Measurements from ENCODE around the gene CDH22. TPM values are rescaled to one million over a fixed set of nuclear protein-coding genes. Genes with fewer than 3 reads are reported as not detected.

Gene CDH22
- total RNA-seq, 4 donors from 2014 or later: not detected

DNA sequence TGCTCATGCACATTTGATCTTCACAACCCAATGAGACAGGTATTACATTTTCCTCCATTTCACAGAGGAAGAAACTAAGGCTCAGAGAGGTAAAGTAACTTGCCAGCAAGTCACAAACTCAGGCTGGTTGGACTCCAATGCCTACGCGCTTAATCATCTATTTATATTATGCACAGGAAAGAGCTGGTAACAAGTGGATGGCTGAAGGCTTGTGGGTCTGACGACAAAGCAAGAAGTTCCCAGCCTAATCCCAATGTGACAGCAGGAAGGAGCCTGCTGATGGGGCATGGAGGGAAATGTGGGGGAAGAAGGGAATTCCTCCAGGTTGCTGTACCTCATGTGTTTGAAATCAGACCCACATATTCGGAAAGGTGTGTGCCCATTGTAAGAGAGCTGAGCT lies 3.9 kb downstream of the CDH22 start:
- H3K36me3 ChIP-seq: no peaks in the 10 kb centered on the region
- no peak overlapping the region for H3K4me3 ChIP-seq
- TF ChIP-seq CTCF (IDR thresholded peaks at IDR 0.05) (no peak), POLR2A (IDR thresholded peaks at IDR 0.05) (no peak)
- no peak overlapping the region for H3K27ac ChIP-seq
- H3K9me3 ChIP-seq: no peaks in the 10 kb centered on the region
- DNase-seq: no peak
- H3K27me3 ChIP-seq: peaks cover 0 to 24% of the 10 kb centered on the region in 2 donors
- peaks cover 0 to 21% (median 12%) of the 10 kb centered on the region in 4 donors for H3K4me1 ChIP-seq

DNA sequence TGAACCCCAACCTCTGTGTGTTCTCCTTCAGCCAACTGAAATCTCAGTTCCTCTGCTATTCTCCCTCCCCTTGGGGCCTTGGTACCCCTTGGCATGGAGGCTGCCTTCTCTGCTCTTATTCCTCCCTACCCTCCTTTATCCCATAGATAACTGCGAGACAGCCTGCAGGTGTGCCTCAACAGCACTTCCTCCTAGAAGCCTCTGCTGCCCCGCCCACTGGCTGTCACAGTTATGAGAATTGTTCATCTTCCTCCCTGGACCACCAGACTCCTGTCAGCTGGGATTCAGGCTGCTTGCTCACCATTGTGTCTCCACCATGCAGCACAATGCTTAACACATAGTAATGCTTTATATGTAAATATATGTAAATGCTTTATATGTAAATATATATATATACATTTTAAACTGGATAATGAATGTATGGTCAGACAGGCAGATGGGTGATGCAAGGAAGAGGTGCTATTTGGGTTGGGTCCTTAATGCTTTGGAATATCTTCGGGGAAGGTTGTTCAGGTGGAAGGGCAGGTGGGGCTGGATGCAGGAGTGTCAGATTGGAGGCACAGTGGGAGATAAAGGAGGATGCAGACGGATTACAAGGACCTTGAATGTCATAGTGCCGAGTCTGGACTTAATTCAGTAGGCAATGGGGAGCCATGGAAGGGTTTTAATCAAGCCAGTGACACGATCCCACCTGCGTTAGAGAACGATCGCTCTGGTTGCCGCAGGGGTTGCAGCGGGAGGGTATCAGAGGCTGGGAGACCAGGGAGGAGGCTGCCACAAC lies 4.9 kb downstream of the CDH22 start:
- DNase-seq: peak in 1 of 3 donors; percentile 34
- Histone ChIP-seq H3K27ac (no peak overlapping the region), H3K36me3 (no peaks in the 10 kb centered on the region), H3K4me1 (peaks cover 0 to 16% (median 10%) of the 10 kb centered on the region in 4 donors), H3K27me3 (peaks cover 0 to 17% of the 10 kb centered on the region in 2 donors), H3K4me3 (no peak overlapping the region), H3K9me3 (no peaks in the 10 kb centered on the region)
- TF ChIP-seq POLR2A (IDR thresholded peaks at IDR 0.05) (no peak), CTCF (IDR thresholded peaks at IDR 0.05) (no peak)

DNA sequence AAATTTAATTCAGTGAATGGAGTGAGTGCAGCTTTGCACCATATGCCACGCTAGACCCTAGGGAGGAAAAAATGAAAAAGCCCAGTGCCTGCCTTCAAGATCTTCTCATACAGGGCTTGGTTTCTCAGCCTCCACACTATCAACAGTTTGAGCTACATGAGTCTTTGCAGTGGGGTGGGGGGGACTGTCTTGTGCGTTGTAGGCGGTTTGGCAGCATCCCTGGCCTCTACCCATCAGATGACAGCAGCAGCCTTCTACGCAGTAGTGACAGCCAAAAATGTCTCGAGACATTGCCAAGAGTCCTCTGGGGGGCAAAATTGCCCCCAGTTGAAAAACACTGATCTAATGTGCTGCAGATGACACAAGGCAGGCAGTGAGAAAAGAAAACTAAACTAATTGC lies 6.2 kb downstream of the CDH22 start:
- Histone ChIP-seq H3K36me3 (no peaks in the 10 kb centered on the region), H3K4me1 (peaks cover 0 to 4% (median under 1%) of the 10 kb centered on the region in 4 donors), H3K4me3 (no peak overlapping the region), H3K27me3 (peaks cover 0 to 6% of the 10 kb centered on the region in 2 donors), H3K27ac (no peak overlapping the region), H3K9me3 (no peaks in the 10 kb centered on the region)
- no peak for DNase-seq
- TF ChIP-seq POLR2A (IDR thresholded peaks at IDR 0.05): no peak
- TF ChIP-seq CTCF (IDR thresholded peaks at IDR 0.05): no peak

DNA sequence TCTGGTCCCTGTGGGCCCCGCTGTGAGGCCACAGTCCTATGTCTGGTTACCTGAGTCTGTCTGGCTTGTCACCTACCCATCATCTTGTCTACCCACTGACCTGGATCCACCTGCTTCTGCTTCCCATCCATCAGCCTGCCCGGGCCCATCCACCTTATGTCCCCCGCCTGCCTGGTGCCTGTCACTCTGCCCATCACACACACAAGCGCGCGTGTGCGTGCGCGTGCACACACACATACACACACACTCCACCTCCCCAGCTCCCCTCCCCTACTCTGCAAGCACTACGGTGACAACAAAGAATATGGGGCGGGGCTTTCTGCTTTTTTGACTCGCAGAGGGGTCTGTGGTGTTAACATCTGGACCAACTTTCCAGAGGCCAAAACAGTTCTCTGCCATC lies 8.0 kb downstream of the CDH22 start:
- H3K36me3 ChIP-seq: no peaks in the 10 kb centered on the region
- no peaks in the 10 kb centered on the region for H3K27me3 ChIP-seq
- H3K4me3 ChIP-seq: no peak overlapping the region
- no peak for DNase-seq
- H3K9me3 ChIP-seq: no peaks in the 10 kb centered on the region
- H3K27ac ChIP-seq: no peak overlapping the region
- H3K4me1 ChIP-seq: no peaks in the 10 kb centered on the region
- no peak for TF ChIP-seq CTCF (IDR thresholded peaks at IDR 0.05)
- no peak for TF ChIP-seq POLR2A (IDR thresholded peaks at IDR 0.05)

GRCh38 chr20:46299078-46299477 lies 9.2 kb downstream of the CDH22 start:
- H3K36me3 ChIP-seq: no peaks in the 10 kb centered on the region
- TF ChIP-seq CTCF (IDR thresholded peaks at IDR 0.05): no peak
- no peak for TF ChIP-seq POLR2A (IDR thresholded peaks at IDR 0.05)
- H3K27me3 ChIP-seq: no peaks in the 10 kb centered on the region
- H3K4me3 ChIP-seq: no peak overlapping the region
- H3K9me3 ChIP-seq: no peaks in the 10 kb centered on the region
- no peak for DNase-seq
- no peak overlapping the region for H3K27ac ChIP-seq
- H3K4me1 ChIP-seq: no peaks in the 10 kb centered on the region
